ENCODE results near the gene APLP2. TPM values are rescaled to one million over a fixed set of nuclear protein-coding genes. Genes with fewer than 3 reads are reported as not detected.

The APLP2 gene
- total RNA-seq, 1 donor from 2014 or later = 330 TPM

DNA sequence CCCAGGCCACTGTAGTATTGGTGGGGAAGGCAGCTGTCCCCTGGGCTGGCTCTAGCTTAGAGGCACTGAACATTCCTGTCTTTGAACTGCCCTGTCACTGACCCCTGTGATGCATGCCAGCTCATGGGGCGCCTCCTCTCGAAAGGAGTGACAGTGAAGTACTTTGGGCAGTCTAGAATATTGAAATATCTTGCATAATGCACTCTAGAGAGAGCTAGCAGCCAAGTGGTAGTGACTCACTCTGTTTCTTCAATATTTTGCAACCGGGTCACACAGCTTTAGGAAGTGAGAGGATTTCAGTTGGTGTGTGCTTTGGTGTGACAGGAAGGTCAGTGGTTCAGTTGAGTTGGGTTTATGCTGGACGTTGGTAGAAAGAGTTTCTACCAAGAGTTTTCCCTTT, 54.4 kb downstream of the APLP2 start:
- no peak overlapping the region for H3K4me3 Mint-ChIP-seq (ENCODE audit: unreplicated experiment)
- peaks cover 36% of the 10 kb centered on the region for H3K36me3 Mint-ChIP-seq (ENCODE audit: unreplicated experiment)
- no peak for TF ChIP-seq CTCF (IDR thresholded peaks at IDR 0.05)
- no peak for DNase-seq (ENCODE audit: extremely low spot score, unreplicated experiment)
- H3K27ac Mint-ChIP-seq (ENCODE audit: unreplicated experiment) = peak overlapping the region; percentile 77
- H3K27me3 Mint-ChIP-seq (ENCODE audit: unreplicated experiment) = no peaks in the 10 kb centered on the region
- H3K4me1 Mint-ChIP-seq (ENCODE audit: unreplicated experiment) = peaks cover 16% of the 10 kb centered on the region
- no peaks in the 10 kb centered on the region for H3K9me3 Mint-ChIP-seq (ENCODE audit: unreplicated experiment)

GRCh38 chr11:130125638-130126037, 55.9 kb downstream of the APLP2 start:
- Mint-ChIP-seq H3K36me3 (ENCODE audit: unreplicated experiment) (peaks cover 43% of the 10 kb centered on the region), H3K4me3 (ENCODE audit: unreplicated experiment) (no peak overlapping the region), H3K27me3 (ENCODE audit: unreplicated experiment) (no peaks in the 10 kb centered on the region), H3K27ac (ENCODE audit: unreplicated experiment) (no peak overlapping the region), H3K9me3 (ENCODE audit: unreplicated experiment) (no peaks in the 10 kb centered on the region), H3K4me1 (ENCODE audit: unreplicated experiment) (peaks cover 16% of the 10 kb centered on the region)
- TF ChIP-seq CTCF (IDR thresholded peaks at IDR 0.05) = no peak
- DNase-seq (ENCODE audit: extremely low spot score, unreplicated experiment) = no peak

- H3K27ac Mint-ChIP-seq (ENCODE audit: unreplicated experiment) = no peak overlapping the region
- no peaks in the 10 kb centered on the region for H3K27me3 Mint-ChIP-seq (ENCODE audit: unreplicated experiment)
- TF ChIP-seq CTCF (IDR thresholded peaks at IDR 0.05) = no peak
- H3K9me3 Mint-ChIP-seq (ENCODE audit: unreplicated experiment) = no peaks in the 10 kb centered on the region
- H3K36me3 Mint-ChIP-seq (ENCODE audit: unreplicated experiment) = peaks cover 48% of the 10 kb centered on the region
- H3K4me3 Mint-ChIP-seq (ENCODE audit: unreplicated experiment) = no peak overlapping the region
- H3K4me1 Mint-ChIP-seq (ENCODE audit: unreplicated experiment) = peaks cover 12% of the 10 kb centered on the region
- no peak for DNase-seq (ENCODE audit: extremely low spot score, unreplicated experiment)
Observed at GRCh38 chr11:130126516-130126915, 56.8 kb downstream of the APLP2 start.

GRCh38 chr11:130127509-130127908, 57.8 kb downstream of the APLP2 start:
- no peak overlapping the region for H3K27ac Mint-ChIP-seq (ENCODE audit: unreplicated experiment)

DNA sequence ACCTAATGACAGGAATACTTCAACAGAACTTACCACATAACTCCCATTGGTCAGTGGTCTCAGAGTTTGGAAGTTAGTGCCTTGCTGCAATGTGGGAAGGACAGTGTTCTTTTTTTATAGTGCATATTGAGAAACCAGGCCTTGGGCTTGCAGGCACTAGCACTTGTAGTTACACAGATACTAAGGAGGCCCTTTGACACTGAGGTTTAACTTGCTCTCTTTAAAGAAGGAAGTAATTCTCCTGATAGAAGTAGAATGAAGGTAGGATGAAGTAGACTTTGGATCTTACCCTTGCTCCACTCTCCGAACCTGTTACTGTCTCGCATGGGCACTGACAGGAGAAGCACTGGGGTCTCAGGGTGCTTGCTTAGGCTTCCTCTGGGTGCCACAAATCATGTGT, 58.9 kb downstream of the APLP2 start:
- H3K36me3 Mint-ChIP-seq (ENCODE audit: unreplicated experiment) = peaks cover 40% of the 10 kb centered on the region
- no peak for TF ChIP-seq CTCF (IDR thresholded peaks at IDR 0.05)
- H3K4me3 Mint-ChIP-seq (ENCODE audit: unreplicated experiment) = no peak overlapping the region
- H3K27ac Mint-ChIP-seq (ENCODE audit: unreplicated experiment) = no peak overlapping the region
- H3K9me3 Mint-ChIP-seq (ENCODE audit: unreplicated experiment) = no peaks in the 10 kb centered on the region
- peaks cover 11% of the 10 kb centered on the region for H3K4me1 Mint-ChIP-seq (ENCODE audit: unreplicated experiment)
- H3K27me3 Mint-ChIP-seq (ENCODE audit: unreplicated experiment) = no peaks in the 10 kb centered on the region
- no peak for DNase-seq (ENCODE audit: extremely low spot score, unreplicated experiment)

More at GRCh38 chr11:130127509-130127908, 57.8 kb downstream of the APLP2 start:
- no peak for TF ChIP-seq CTCF (IDR thresholded peaks at IDR 0.05)
- H3K27me3 Mint-ChIP-seq (ENCODE audit: unreplicated experiment) = no peaks in the 10 kb centered on the region
- H3K4me3 Mint-ChIP-seq (ENCODE audit: unreplicated experiment) = no peak overlapping the region
- no peaks in the 10 kb centered on the region for H3K9me3 Mint-ChIP-seq (ENCODE audit: unreplicated experiment)
- no peak for DNase-seq (ENCODE audit: extremely low spot score, unreplicated experiment)
- peaks cover 39% of the 10 kb centered on the region for H3K36me3 Mint-ChIP-seq (ENCODE audit: unreplicated experiment)
- peaks cover 11% of the 10 kb centered on the region for H3K4me1 Mint-ChIP-seq (ENCODE audit: unreplicated experiment)

All from osteocyte (in vitro differentiated cells).